ENCODE data around the gene FHIP1A.

DNA sequence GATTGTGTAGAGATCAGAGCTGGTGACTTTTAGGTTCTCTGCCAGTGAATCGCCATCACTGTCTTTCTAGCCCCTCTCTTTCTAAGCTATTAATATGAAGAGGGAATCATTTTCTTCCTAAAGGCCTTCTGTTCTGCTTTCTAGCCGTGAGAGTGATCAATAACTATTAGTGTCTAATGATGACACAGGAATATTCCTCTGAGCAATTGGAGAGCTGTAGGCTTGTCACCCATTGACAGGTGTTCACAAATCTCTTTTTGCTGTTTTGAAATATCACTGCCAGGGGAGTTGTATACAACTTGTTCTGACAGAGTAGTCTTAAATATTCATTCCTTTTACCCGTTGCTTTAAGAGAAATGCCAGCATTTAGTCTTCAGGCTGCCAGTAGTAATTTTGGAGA is 13.9 kb downstream of the FHIP1A start:
- TF ChIP-seq, protein P1, sequence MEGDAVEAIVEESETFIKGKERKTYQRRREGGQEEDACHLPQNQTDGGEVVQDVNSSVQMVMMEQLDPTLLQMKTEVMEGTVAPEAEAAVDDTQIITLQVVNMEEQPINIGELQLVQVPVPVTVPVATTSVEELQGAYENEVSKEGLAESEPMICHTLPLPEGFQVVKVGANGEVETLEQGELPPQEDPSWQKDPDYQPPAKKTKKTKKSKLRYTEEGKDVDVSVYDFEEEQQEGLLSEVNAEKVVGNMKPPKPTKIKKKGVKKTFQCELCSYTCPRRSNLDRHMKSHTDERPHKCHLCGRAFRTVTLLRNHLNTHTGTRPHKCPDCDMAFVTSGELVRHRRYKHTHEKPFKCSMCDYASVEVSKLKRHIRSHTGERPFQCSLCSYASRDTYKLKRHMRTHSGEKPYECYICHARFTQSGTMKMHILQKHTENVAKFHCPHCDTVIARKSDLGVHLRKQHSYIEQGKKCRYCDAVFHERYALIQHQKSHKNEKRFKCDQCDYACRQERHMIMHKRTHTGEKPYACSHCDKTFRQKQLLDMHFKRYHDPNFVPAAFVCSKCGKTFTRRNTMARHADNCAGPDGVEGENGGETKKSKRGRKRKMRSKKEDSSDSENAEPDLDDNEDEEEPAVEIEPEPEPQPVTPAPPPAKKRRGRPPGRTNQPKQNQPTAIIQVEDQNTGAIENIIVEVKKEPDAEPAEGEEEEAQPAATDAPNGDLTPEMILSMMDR (IDR thresholded peaks at IDR 0.05): no peak
- no peak for TF ChIP-seq POLR2A (IDR thresholded peaks at IDR 0.05)

Measured in testis (tissue), 2 donors.